Stimulated activated CD8-positive, alpha-beta memory T cell treated with anti-CD3 and anti-CD28 coated beads, Interleukin-7, amount 100 ng/mL, for 24 hours (primary cell): Measurements from ENCODE around the gene TPM3.
"Not testable (repeated sequence)": the region's sequence is repeated elsewhere in the genome, so short reads cannot be mapped to it uniquely, and the experiment has no call there.

Experiments used
- DNase-seq: peaks from one replicate; pipeline ENCODE4 v3.0.0-alpha.2; 2020; ENCODE audit warnings: low read depth

TPM3 gene

DNA sequence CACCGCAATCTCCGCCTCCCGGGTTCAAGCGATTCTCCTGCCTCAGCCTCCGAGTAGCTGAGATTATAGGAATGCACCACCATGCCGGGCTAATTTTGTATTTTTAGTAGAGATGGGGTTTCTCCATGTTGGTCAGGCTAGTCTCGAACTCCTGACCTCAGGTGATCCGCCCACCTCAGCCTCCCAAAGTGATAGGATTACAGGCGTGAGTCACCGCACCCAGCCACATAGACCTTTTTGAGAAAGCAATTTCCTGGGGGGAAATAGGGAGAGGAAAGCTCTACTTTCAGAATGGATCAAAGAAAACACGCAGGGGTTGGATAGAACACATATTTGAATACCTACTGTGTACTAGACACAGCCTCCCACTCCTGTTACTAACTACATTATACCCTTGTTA is 13.9 kb upstream of the TPM3 start:
- not testable (repeated sequence) for DNase-seq

DNA sequence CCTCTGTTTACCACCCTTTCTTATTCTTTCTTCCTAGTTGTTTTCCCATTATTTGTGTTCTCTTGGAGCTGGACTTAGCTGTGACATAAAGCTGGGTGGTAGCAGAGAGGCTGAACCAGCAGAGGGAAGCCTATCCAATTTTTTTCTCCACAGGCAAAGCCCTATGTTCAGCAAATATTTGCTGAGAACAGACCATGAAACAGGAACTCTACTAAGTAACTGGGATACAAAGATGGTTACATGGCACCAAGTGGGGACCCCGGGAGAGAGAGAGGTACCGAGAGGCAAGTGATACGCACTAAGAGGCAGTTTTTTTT is 7.6 kb upstream of the TPM3 start:
- DNase-seq, result no peak

DNA sequence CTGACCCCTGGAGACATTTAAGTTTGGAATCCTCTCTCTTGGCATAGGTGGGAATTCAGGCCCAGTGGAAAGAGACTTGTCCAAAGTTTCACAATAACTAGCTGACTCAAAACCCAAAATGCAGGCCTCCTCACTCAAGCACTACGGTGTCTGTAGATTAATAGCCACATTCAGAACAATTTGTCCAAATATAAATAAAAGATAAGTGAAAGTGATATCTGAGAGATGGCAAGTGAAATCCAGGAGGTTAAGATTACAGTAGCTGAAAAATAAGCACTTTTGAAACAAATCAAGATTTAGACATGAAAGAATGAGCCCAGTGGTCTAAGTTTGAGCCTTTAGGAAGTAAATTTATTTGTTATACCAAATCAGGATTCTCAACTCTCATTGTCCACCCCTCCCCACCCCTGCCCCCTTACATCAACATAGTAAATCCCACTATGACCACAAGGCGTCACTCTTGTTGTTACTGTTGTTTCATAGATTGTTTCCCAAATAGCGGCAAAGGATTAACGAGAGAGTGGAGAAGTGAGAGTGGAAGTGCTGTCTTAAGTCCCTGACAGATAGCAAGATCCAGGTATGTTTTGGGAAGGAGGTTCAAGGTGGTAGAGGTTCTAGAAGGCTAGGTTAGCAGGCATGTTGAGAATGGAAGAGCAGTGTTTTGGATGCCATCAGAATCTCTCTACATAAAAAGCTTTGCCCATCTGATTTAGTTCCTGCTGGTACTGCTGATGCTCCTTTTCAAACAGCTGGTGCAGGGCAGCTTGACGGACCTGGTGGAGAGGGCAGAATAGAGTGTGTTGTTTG is 7.1 kb upstream of the TPM3 start:
- no peak for DNase-seq

DNA sequence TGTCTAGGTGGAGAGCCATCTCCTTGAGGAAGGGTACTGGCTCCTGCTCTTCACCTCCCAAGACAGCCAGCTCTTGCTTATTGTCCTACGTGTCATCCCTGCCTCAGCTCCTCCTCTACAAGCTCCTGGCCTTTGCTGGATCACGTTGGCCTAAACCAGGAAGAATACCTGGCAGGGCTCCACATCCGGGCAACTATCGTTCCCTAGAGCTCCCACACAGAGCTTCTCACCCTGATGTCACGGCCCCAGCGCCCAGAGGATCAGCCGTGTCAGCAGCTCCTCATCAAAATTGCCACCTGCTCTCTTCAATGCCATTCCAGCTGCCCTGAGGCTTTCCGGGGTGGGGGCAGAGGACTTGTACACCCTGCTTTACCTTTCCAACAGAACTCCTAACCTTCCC is 1.9 kb upstream of the TPM3 start:
- no peak for DNase-seq

DNA sequence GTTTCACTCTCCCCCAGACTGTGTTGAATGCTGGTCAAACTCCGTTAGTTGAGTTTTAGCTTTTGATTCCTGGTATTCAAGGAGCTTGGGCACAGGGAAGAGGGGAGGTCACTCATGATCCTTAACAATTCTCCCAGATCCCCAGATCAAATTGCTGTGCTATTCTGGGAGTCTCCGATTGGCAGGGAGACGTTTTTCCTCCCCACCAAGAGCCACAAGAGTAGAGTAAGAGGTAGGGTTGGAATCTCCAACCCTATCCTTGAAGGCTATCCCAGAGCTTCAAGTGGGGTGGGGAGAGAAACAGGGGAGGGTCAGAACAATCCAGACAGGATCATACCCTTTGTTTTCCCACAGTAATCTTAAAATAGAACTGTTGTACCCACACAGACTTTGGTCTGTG is 576 bp upstream of the TPM3 start:
- DNase-seq, result no peak

DNA sequence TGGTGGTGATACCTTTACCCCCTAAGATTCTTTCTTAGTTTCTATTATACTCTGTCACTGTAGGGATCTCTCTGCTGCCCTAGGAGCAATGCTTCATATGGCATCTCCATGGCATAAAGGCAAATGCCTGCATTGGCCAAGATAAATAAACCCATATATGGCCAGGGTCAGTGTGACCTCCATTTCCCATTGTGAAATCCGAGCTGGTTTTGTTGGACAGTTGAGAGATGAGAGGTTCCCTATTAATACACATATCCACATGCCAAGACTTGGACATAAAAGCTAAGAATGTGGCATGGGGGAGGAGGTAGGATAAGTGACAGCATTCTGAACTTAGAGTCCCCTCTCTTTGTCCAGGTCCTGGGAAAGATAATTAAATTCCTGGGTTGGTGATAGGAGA is 1.4 kb downstream of the TPM3 start:
- no peak for DNase-seq

DNA sequence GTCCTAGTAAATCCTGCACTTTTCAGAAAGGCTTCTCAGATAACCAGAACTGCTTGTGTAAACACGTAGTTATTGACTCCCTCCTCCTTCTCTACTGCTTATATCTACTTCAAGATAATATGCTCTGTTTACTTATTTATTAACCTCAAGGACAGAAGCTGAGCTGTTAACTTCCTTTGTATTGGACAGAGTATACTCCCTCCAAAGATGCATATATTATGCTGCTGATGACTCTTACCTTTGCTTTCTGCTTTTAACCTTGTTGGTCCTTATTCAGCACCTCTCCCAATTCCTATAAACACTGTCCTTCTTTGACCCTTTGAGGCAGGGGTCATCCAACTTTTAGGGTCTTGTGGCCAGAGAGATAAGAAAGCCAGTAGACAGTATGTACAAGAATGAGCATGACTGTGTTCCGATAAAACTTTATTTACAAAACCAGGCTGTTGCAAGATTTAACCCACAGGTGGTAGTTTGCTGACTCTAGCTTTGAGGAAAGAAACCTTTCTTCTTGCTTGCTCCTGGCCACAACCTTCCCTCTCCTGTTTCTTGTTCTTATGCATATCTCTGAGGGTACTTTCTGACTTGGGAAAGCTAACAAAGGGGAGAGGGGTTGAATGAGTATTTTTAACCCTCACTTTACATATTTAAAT is 4.9 kb downstream of the TPM3 start:
- no peak for DNase-seq

DNA sequence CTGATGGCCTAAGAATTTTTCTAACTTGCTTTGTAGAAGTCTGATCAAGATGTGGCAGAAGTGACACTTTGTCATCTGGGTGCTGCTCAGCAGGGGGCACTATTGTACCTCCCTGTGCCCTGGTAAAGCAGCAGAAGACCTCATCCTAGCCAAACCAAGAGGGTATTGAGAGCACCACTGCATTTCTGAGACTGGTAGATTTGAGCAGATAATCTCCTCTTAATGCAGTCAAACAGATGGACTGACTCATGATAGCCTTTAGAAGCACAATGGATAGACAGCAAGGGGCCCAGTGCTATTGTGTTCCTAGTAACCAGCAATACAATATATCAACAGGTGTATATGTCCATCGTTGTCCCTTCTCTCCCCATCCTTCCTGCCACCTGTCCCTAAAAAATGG is 5.7 kb downstream of the TPM3 start:
- DNase-seq, result peak; percentile 47

DNA sequence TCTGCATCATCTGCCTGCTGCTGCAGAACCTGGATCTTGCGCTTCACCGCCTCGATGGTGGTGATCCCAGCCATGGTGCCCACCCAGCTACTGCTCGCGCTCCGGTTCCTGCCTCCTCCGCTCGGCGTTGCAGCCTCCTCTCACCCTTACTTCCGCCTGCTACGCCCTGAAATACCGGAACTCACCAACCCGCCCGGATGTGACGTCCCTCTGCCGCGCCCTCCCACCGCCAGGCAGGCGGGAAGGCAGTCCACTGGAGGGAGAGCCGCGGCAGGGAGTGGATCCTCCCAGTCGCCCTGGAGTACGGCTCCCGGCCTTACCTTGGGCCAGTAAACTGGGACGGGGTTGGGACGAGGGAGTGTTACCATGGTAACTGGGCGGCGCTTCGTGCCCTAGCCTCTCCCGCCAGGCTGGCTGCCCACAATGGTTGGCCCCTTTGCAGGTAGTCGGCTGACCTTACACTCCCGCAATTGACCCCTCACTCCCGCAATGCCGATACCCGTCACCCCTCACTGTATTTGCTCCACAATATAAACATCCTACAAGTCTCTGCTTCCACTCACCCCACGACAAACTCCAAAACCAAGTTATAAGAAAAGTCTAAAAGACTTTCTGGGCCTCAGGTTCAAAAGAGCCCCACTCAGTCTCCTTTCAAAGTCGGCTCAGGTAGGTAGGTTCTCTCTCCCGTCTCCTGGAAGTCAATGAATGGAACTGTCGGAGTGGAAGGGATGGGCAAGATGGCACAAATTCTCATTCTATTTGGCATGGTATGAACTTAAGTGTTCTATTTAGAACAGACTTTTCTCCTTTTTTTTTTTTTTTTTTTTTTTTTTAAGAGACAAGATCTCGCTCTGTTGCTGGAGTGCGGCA is 8.6 kb downstream of the TPM3 start:
- DNase-seq, result peak; percentile 93

DNA sequence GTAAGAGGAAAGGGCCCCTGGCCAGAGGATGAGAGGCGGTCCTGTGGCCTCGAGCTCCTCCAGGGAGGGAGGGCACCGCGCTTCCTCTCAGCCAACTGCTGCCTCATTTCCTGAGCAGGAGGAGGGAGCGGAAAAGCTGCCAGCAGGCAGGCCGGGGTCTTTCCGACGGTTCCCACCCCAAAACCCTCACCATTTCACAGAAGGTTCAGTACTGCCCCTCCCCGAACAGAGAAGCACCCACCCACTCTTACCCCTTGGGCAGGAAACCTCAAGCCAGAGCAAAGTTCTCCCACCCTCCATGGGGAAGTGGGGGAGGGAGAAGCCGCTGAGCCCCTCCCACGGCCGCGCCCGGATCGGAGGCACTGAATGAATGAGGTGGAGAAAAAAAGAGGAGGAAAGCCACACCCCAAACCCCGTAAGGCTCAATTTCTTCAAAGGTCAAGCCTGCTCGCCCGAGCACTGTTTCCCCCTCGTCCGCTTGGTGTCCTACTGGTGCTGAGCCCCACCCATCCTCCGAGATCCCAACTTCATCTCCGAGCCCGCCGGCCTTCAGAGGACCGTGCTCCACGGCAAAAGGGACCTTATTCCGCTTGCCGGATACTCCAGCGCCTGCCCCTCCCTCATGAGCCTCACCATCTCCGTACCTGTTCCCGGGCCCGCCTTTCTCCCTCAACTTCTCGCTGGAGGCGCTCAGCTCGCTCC is 9.4 kb downstream of the TPM3 start:
- DNase-seq, result peak; percentile 46

DNA sequence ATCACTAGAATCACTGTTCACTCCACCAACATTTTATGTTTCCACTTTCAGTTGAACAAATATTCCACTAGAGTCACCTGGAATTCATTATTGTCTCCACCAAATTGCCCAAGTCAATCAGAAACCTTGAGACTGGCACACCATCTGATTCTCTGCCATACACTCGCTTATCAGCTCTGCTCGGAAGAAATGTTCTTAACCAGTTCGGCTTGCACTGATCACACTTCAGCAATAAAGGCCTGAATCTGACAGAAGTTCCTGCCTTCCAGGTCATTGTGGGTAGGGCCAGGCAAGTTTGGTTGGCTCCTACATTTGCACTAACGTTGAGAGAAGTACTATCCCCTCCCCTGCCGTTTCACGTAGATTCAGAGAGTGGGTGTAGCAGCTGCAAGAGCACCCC is 10.0 kb downstream of the TPM3 start:
- no peak for DNase-seq

DNA sequence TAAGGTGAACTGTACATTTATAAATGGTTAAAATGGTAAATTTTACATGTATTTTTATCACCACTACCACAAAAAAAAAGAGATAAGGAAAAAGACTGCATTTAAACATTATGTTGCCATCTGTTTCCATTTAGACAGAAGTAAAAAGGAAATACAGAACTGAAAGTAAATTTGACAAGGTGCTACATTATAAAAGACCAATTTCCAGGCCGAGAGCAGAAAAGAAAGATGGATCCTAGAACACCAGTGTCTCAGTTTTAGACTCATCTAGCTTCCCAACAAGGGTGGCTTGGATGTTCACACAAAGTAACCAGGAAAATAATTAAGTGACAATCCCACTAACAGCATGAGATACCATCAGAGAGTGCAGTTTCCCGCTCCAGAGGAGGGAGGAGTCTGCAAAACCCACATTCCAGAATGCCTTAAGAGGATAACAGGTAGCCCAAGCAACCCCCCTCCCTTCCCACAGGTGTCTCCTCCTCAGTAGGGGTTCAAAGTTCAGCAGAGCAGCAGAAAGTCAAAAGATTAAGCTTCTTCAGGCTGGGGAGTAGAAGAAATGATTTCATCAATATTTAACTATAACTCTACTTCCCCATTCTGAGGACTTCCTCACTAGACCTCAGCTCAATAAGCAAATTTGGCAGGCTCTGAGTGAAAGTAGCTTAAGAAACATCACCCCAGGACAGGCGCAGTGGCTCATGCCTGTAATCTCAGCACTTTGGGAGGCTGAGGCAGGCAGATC is 11.8 kb downstream of the TPM3 start:
- DNase-seq, result no peak

DNA sequence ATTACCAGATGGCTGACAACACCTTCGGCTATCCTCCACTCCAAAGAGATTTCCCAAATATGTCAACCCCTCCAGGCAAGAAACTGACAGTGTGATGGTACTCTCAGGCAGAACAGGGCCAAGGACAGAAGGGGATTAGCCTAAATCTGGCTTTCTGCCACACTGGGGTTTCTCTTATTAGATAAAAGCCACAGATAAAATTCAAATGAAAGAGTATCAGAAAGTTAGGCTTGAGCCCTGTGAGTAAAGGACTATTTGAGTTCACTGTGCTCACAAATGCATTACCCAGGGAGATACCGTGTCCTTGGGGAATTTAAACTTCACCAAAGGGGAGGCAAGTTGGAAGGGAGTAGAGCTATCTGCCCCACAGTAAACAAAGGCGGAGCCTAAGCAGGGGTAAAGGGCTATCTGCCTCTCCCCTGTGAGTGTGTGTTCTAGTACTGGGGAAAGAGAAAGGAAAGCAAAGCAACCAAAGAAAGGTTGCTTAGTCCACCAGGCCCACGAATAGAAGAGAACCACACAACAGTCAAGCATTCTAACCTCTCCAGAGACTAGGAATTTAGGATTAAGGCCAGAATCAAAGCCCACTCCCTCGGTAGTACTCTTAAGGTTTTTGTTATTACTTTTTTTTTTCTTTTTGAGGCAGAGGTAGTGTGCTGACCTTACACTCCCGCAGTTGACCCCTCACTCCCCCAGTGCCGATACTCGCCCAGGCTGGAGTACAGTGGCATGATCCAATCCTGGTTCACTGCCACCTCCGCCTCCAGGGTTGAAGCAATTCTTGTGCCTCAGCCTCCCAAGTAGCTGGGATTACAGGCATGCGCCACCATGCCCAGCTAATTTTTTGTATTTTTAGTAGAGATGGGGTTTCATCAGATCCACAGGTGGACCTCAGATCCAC is 12.7 kb downstream of the TPM3 start:
- no peak for DNase-seq

DNA sequence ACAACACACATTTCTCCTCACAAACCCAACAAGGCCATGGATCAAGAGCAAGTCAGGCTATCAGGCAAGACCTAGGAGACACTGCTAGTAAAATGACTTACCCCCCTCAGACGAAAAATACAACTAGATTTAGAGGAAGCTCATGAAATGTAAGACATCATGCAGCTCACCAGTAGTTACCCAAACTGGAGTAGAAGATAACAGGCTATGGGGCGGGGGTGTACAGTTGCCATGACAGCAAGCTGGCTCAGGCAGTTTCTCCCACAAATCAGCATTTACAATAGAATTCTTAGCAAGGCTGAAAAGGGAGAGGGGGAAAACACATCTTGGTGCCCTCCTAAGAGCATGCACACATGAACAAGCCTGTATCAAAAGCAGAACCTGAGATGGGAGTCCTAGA is 13.9 kb downstream of the TPM3 start:
- no peak for DNase-seq

DNA sequence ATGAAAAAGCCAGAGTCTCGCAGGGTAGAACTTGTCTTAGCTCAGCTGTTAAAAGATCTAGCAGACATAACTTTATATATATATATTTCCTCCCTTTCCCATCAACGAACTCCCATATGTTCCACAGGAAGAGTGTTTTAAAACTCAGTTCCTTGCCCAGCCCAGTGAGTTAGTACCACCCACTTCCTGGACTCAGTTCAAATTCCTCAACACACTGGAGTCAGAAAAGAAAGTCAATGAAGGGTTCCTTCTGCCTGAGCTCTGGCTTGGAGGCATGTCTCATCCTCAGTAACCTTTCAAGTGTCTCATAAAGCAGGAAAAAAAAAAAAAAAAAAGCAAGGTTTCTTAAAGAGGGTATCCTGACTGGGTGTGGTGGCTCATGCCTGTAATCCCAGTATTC is 15.6 kb downstream of the TPM3 start:
- DNase-seq, result no peak

DNA sequence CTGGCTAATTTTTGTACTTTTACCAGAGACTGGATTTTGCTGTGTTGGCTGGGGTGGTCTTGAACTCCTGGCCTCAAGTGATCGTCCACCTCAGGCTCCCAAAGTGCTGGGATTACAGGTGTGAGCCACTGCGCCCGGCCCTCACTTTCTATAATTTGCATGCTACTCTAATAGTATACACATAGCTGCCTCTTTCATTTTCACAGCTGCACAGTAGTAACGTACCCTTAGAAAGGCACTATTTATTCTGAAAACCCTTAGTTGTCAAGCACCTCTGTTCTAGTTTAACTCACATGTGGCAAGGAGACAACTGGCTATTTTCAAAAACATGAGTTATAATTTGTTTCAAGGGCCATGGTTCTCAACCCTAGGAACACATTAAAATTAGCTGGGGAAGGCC is 17.2 kb downstream of the TPM3 start:
- no peak for DNase-seq

DNA sequence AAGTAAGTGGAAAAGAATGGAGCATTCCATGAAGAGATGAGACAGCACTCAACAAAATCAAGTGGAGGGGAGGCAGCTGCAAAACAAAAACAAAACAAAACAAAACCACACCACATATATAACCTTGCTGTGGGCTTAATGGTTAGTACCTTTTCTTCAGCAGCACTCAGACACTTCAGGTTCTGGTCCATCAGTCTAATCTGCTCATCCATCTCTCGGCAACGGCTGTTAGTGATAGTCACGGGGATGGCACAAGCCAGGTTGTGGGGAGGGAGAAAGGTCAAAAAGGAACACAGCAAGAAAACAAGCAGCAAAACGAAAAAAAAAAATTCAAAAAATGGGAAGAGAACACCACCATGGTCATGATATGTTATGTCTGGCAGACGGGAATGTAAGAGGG is 20.0 kb downstream of the TPM3 start:
- DNase-seq, result no peak

DNA sequence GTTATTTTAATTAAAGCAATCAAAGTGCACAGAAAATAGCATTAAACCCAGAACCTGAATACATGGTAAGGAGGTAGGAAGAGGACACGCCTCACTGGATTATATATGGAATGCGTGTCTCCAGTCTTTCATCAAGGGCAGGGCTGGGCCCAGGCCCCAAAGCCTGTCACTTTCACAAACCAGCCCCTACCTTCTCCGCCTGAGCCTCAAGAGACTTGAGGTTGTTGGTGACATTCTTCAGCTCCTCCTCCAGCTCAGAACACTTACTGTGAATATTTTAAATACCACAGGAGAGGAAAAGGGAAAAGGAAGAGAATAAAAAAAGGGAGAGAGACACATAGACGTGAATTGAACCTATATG is 20.7 kb downstream of the TPM3 start:
- DNase-seq, result no peak

DNA sequence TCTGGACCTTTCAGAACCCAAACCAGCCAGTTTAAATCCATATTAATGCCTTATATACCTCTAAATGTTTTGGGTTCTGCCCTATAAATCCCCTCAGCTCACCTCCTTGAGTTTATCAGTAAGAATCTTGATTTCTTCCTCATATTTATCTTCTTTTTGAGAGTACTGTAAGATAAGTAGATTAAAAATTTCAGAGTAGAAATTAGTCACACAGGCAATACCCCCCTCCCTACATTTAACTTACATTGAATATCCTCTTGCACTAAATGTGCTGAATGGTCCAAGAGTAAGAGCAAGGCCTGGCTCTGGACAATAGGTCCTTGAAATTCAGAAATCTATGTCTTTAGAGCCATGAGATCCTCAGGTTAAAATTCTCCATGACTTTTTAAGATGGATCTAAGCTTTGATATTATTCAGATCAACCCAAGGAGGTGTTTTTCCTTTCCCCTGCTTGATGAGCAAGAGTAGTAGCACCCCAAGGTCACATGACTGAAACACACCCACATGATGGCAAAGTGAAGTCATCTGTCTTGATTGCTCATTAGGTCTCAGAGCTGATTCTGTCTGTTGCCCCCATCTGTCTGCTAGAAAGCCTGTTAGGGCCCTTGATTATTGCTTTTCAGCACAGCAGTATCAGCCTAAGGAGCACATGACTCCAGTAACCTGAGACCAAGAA is 21.2 kb downstream of the TPM3 start:
- DNase-seq, result peak; percentile 22

DNA sequence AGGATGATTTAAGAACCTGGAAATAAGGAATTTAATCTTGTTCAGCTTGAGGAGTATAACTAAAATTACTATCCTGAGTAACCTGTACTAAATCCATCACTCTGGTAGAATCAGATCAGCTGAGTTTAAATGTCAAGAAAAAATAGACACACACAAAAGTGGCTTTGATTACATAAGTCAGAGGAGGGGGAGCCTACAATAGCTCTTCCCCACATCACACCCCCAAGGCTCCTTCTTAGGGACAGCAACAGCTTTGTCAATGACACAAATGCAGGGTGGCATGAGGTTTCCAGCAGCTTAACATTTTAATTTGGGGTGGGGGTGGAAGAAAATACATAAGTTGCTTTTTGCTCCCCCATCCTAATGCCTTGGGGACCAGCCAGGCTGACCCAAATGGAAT is 24.4 kb downstream of the TPM3 start:
- DNase-seq, result no peak
